Neural crest cell (in vitro differentiated cells): Measurements from ENCODE around the gene FAM135A. TPM values are rescaled to one million over a fixed set of nuclear protein-coding genes. Genes with fewer than 3 reads are reported as not detected.
"Not testable (repeated sequence)": the region's sequence is repeated elsewhere in the genome, so short reads cannot be mapped to it uniquely, and the experiment has no call there.

Source experiments
- DNase-seq: peaks from one replicate; pipeline ENCODE4 v3.0.0; 2021; ENCODE audit warnings: low read depth, mixed read lengths, low spot score
- H3K27ac Mint-ChIP-seq: one replicate; pipeline ENCODE4 v1.8.0; 2021; ENCODE audit warnings: mild to moderate bottlenecking, mixed read lengths; ENCODE audit not compliant: unreplicated experiment
- H3K27me3 Mint-ChIP-seq: 2 replicates; pipeline ENCODE4 v1.8.0; 2021; ENCODE audit warnings: low read depth, mild to moderate bottlenecking, mixed read lengths
- H3K36me3 Mint-ChIP-seq: 2 replicates; pipeline ENCODE4 v1.8.0; 2021; ENCODE audit warnings: low read depth, mild to moderate bottlenecking, mixed read lengths
- H3K4me1 Mint-ChIP-seq: 2 replicates; pipeline ENCODE4 v1.8.0; 2021; ENCODE audit warnings: mixed read lengths
- H3K4me3 Mint-ChIP-seq: one replicate; pipeline ENCODE4 v1.8.0; 2021; ENCODE audit warnings: mild to moderate bottlenecking, mixed read lengths
- H3K9me3 Mint-ChIP-seq: 2 replicates; pipeline ENCODE4 v1.8.0; 2021; ENCODE audit warnings: mixed read lengths
- CTCF ChIP-seq: fragments of 200-600 bp; sonication (generic); conservative IDR thresholded peaks from 2 replicates; pipeline ENCODE4 v1.5.0; 2021; ENCODE audit warnings: antibody characterized with exemption, mild to moderate bottlenecking
- total RNA-seq: library from RNA; stranded (reverse); gene quantifications from 2 replicates; pipeline ENCODE4 v1.2.1, GENCODE V29; 2021

The FAM135A gene
- total RNA-seq, 1 donor from 2014 or later = 30.9 TPM

GRCh38 chr6:70456735-70457134 is 43.4 kb downstream of the FAM135A start:
- Mint-ChIP-seq H3K4me1 (no peaks in the 10 kb centered on the region), H3K27ac (no peak overlapping the region), H3K27me3 (no peaks in the 10 kb centered on the region), H3K9me3 (peaks cover 3% of the 10 kb centered on the region), H3K4me3 (no peak overlapping the region), H3K36me3 (peaks cover 32% of the 10 kb centered on the region)
- DNase-seq = no peak
- TF ChIP-seq CTCF = no peak

- H3K9me3 Mint-ChIP-seq = no peaks in the 10 kb centered on the region
- no peak for TF ChIP-seq CTCF
- H3K27me3 Mint-ChIP-seq = no peaks in the 10 kb centered on the region
- DNase-seq = no peak
- H3K36me3 Mint-ChIP-seq = peaks cover 26% of the 10 kb centered on the region
- H3K4me1 Mint-ChIP-seq = no peaks in the 10 kb centered on the region
- no peak overlapping the region for H3K27ac Mint-ChIP-seq
- no peak overlapping the region for H3K4me3 Mint-ChIP-seq
Measured at GRCh38 chr6:70459235-70459634, 45.9 kb downstream of the FAM135A start.

- H3K4me1 Mint-ChIP-seq, H3K4me3 Mint-ChIP-seq, H3K9me3 Mint-ChIP-seq, H3K27me3 Mint-ChIP-seq, H3K27ac Mint-ChIP-seq, DNase-seq: not testable (repeated sequence)
- H3K36me3 Mint-ChIP-seq = peaks cover 21% of the 10 kb centered on the region
Measured at GRCh38 chr6:70459699-70460098, 46.4 kb downstream of the FAM135A start.

- TF ChIP-seq CTCF = no peak
- Mint-ChIP-seq H3K4me3 (no peak overlapping the region), H3K4me1 (peaks cover 24% of the 10 kb centered on the region), H3K36me3 (peaks cover 42% of the 10 kb centered on the region), H3K9me3 (peaks cover 8% of the 10 kb centered on the region), H3K27me3 (no peaks in the 10 kb centered on the region), H3K27ac (no peak overlapping the region)
- no peak for DNase-seq
Measured at GRCh38 chr6:70470016-70470415, 56.7 kb downstream of the FAM135A start.

- not testable (repeated sequence) for H3K27me3 Mint-ChIP-seq, H3K27ac Mint-ChIP-seq, H3K4me3 Mint-ChIP-seq, H3K9me3 Mint-ChIP-seq, DNase-seq
- Mint-ChIP-seq H3K4me1 (peaks cover 24% of the 10 kb centered on the region), H3K36me3 (peaks cover 41% of the 10 kb centered on the region)
Measured at GRCh38 chr6:70470510-70470909, 57.2 kb downstream of the FAM135A start.

- peaks cover 29% of the 10 kb centered on the region for H3K4me1 Mint-ChIP-seq
- peak overlapping the region; percentile 76 for H3K27ac Mint-ChIP-seq
- peaks cover 40% of the 10 kb centered on the region for H3K36me3 Mint-ChIP-seq
- peaks cover 12% of the 10 kb centered on the region for H3K9me3 Mint-ChIP-seq
- no peak for DNase-seq
- no peaks in the 10 kb centered on the region for H3K27me3 Mint-ChIP-seq
- peak overlapping the region; percentile 71 for H3K4me3 Mint-ChIP-seq
- TF ChIP-seq CTCF = no peak
Measured at GRCh38 chr6:70474751-70475150, 61.4 kb downstream of the FAM135A start.

GRCh38 chr6:70479236-70479635 is 65.9 kb downstream of the FAM135A start:
- Mint-ChIP-seq H3K27me3 (no peaks in the 10 kb centered on the region), H3K4me3 (no peak overlapping the region), H3K27ac (no peak overlapping the region), H3K4me1 (peaks cover 21% of the 10 kb centered on the region), H3K9me3 (peaks cover 8% of the 10 kb centered on the region), H3K36me3 (peaks cover 25% of the 10 kb centered on the region)
- no peak for TF ChIP-seq CTCF
- DNase-seq = no peak

- H3K27ac Mint-ChIP-seq, H3K9me3 Mint-ChIP-seq, H3K4me1 Mint-ChIP-seq: not testable (repeated sequence)
Measured at GRCh38 chr6:70486638-70487037, 73.3 kb downstream of the FAM135A start.

More at GRCh38 chr6:70486638-70487037, 73.3 kb downstream of the FAM135A start:
- H3K27me3 Mint-ChIP-seq, H3K4me3 Mint-ChIP-seq, DNase-seq: not testable (repeated sequence)
- H3K36me3 Mint-ChIP-seq = peaks cover 17% of the 10 kb centered on the region
